ENCODE data around the gene PAM16. TPM values are rescaled to one million over a fixed set of nuclear protein-coding genes. Genes with fewer than 3 reads are reported as not detected.
A peak's percentile ranks its signal among the peaks of the same experiment; 100 is the strongest.
"Not testable (repeated sequence)": the region's sequence is repeated elsewhere in the genome, so short reads cannot be mapped to it uniquely, and the experiment has no call there.

PAM16 gene
- total RNA-seq, 1 donor from 2014 or later, result 21.0 TPM

- DNase-seq (ENCODE audit: low read depth in 2 of 2), result no peak
Measured at GRCh38 chr16:4353675-4354074, 2.6 kb upstream of the PAM16 start.

GRCh38 chr16:4352843-4353242 lies 1.7 kb upstream of the PAM16 start:
- no peak for DNase-seq (ENCODE audit: low read depth in 2 of 2)

GRCh38 chr16:4351880-4352279 lies 759 bp upstream of the PAM16 start:
- peak; percentile 31 to 32 for DNase-seq (ENCODE audit: low read depth in 2 of 2)

GRCh38 chr16:4350365-4350786 lies 745 bp downstream of the PAM16 start:
- no peak for DNase-seq (ENCODE audit: low read depth in 2 of 2)

- DNase-seq (ENCODE audit: low read depth in 2 of 2), result no peak
Measured at GRCh38 chr16:4349332-4349731, 1.8 kb downstream of the PAM16 start.

GRCh38 chr16:4347765-4348509 lies 3.2 kb downstream of the PAM16 start:
- DNase-seq (ENCODE audit: low read depth in 2 of 2), result no peak

GRCh38 chr16:4347010-4347409 lies 4.1 kb downstream of the PAM16 start:
- DNase-seq (ENCODE audit: low read depth in 2 of 2), result no peak

- DNase-seq (ENCODE audit: low read depth in 2 of 2), result no peak
Measured at GRCh38 chr16:4345836-4346781, 5.0 kb downstream of the PAM16 start.

- peak in 1 of 2 donors; percentile 47 for DNase-seq (ENCODE audit: low read depth in 2 of 2)
Measured at GRCh38 chr16:4344983-4345835, 5.9 kb downstream of the PAM16 start.

- DNase-seq (ENCODE audit: low read depth in 2 of 2), result not testable (repeated sequence)
Measured at GRCh38 chr16:4344300-4344982, 6.7 kb downstream of the PAM16 start.

GRCh38 chr16:4342866-4343744 lies 8.0 kb downstream of the PAM16 start:
- peak in 1 of 2 donors; percentile 47 for DNase-seq (ENCODE audit: low read depth in 2 of 2)

GRCh38 chr16:4341250-4341649 lies 9.9 kb downstream of the PAM16 start:
- no peak for DNase-seq (ENCODE audit: low read depth in 2 of 2)

GRCh38 chr16:4340443-4340842 lies 10.7 kb downstream of the PAM16 start:
- DNase-seq (ENCODE audit: low read depth in 2 of 2), result no peak

- DNase-seq (ENCODE audit: low read depth in 2 of 2), result peak; percentile 66 to 72
Measured at GRCh38 chr16:4339909-4340308, 11.2 kb downstream of the PAM16 start.

- no peak for DNase-seq (ENCODE audit: low read depth in 2 of 2)
Measured at GRCh38 chr16:4339455-4339854, 11.7 kb downstream of the PAM16 start.

GRCh38 chr16:4338712-4339299 lies 12.3 kb downstream of the PAM16 start:
- DNase-seq (ENCODE audit: low read depth in 2 of 2), result no peak

GRCh38 chr16:4338125-4338582 lies 13.0 kb downstream of the PAM16 start:
- no peak for DNase-seq (ENCODE audit: low read depth in 2 of 2)

GRCh38 chr16:4337540-4338088 lies 13.5 kb downstream of the PAM16 start:
- DNase-seq (ENCODE audit: low read depth in 2 of 2), result no peak

Measured in lung microvascular endothelial cell (primary cell).